ENCODE results near the gene RAD52.

Gene RAD52

DNA sequence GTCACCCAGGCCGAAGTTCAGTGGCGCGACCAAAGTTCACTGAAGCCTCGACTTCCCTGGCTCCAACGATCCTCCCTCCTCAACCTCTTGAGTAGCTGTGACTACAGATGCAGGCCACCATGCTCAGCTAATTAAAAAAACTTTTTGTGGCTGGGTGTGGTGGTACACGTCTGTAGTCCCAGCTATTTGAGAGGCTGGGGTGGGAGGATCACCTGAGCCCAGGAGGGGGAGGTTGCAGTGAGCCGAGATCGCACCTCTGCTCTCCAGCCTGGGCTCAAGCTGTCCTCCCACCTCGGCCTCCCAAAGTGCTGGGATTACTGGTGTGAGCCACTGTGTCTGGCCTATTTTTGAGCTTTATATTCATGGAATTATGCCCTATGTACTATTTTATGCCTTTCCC is 18.1 kb upstream of the RAD52 start:
- Histone ChIP-seq H3K27ac (ENCODE audit: low read length) (no peak overlapping the region), H3K27me3 (replicated peaks; ENCODE audit: insufficient read depth, low read length) (no peaks in the 10 kb centered on the region), H3K36me3 (replicated peaks; ENCODE audit: insufficient read depth, low read length) (no peaks in the 10 kb centered on the region), H3F3A (ENCODE audit: insufficient read depth, low read length) (no peaks in the 10 kb centered on the region), H3K9me3 (replicated peaks; ENCODE audit: insufficient read depth, low read length) (no peaks in the 10 kb centered on the region), H3K79me2 (ENCODE audit: low read length) (no peaks in the 10 kb centered on the region), H3K4me1 (ENCODE audit: low read length) (no peaks in the 10 kb centered on the region), H3K4me3 (ENCODE audit: low read length) (no peak overlapping the region), H3K9me2 (replicated peaks; ENCODE audit: insufficient read depth, low read length) (no peaks in the 10 kb centered on the region), H4K20me1 (ENCODE audit: insufficient read depth, low read length) (no peaks in the 10 kb centered on the region), H3K4me2 (ENCODE audit: low read depth, low read length) (no peak overlapping the region), H3K9ac (ENCODE audit: low read length) (no peak overlapping the region), H2AFZ (ENCODE audit: low read length) (no peak overlapping the region)
- DNase-seq, result no peak
- no peak for TF ChIP-seq EZH2 (optimal IDR thresholded peaks at IDR 0.05; ENCODE audit: low read depth, low read length)
- no peak for TF ChIP-seq EZH2phosphoT487 (IDR thresholded peaks at IDR 0.05; ENCODE audit: low read length)
- TF ChIP-seq, protein P1, sequence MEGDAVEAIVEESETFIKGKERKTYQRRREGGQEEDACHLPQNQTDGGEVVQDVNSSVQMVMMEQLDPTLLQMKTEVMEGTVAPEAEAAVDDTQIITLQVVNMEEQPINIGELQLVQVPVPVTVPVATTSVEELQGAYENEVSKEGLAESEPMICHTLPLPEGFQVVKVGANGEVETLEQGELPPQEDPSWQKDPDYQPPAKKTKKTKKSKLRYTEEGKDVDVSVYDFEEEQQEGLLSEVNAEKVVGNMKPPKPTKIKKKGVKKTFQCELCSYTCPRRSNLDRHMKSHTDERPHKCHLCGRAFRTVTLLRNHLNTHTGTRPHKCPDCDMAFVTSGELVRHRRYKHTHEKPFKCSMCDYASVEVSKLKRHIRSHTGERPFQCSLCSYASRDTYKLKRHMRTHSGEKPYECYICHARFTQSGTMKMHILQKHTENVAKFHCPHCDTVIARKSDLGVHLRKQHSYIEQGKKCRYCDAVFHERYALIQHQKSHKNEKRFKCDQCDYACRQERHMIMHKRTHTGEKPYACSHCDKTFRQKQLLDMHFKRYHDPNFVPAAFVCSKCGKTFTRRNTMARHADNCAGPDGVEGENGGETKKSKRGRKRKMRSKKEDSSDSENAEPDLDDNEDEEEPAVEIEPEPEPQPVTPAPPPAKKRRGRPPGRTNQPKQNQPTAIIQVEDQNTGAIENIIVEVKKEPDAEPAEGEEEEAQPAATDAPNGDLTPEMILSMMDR (IDR thresholded peaks at IDR 0.05; ENCODE audit: low read length), result no peak

DNA sequence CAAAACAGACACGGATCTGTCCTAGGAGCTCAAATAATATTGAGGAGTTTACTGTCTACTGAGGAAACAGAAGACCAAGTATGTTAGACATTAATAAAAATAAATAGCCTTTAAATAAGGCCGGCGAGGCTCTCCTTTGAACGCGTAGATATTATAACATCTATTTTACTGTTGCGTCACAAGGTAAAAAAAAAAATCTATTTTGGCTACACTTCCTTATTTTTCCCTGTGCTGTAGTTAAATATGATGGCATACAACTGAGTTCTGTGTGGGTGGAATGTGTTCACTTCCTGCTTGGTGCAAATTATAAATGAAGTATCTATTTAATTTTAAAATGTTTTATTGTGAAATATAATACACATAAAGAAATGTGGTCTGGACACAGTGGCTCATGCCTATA is 17.2 kb upstream of the RAD52 start:
- no peak overlapping the region for H3K9ac ChIP-seq (ENCODE audit: low read length)
- no peaks in the 10 kb centered on the region for H3F3A ChIP-seq (ENCODE audit: insufficient read depth, low read length)
- no peaks in the 10 kb centered on the region for H3K9me3 ChIP-seq (replicated peaks; ENCODE audit: insufficient read depth, low read length)
- H3K36me3 ChIP-seq (replicated peaks; ENCODE audit: insufficient read depth, low read length), result no peaks in the 10 kb centered on the region
- H3K27ac ChIP-seq (ENCODE audit: low read length), result no peak overlapping the region
- no peak overlapping the region for H2AFZ ChIP-seq (ENCODE audit: low read length)
- no peaks in the 10 kb centered on the region for H3K79me2 ChIP-seq (ENCODE audit: low read length)
- no peak for DNase-seq
- H3K4me2 ChIP-seq (ENCODE audit: low read depth, low read length), result no peak overlapping the region
- TF ChIP-seq EZH2phosphoT487 (IDR thresholded peaks at IDR 0.05; ENCODE audit: low read length), result no peak
- TF ChIP-seq, protein P1 (IDR thresholded peaks at IDR 0.05; ENCODE audit: low read length), result no peak
- TF ChIP-seq EZH2 (optimal IDR thresholded peaks at IDR 0.05; ENCODE audit: low read depth, low read length), result no peak
- no peaks in the 10 kb centered on the region for H3K9me2 ChIP-seq (replicated peaks; ENCODE audit: insufficient read depth, low read length)
- no peak overlapping the region for H3K4me3 ChIP-seq (ENCODE audit: low read length)
- H4K20me1 ChIP-seq (ENCODE audit: insufficient read depth, low read length), result no peaks in the 10 kb centered on the region
- H3K27me3 ChIP-seq (replicated peaks; ENCODE audit: insufficient read depth, low read length), result no peaks in the 10 kb centered on the region
- no peaks in the 10 kb centered on the region for H3K4me1 ChIP-seq (ENCODE audit: low read length)

DNA sequence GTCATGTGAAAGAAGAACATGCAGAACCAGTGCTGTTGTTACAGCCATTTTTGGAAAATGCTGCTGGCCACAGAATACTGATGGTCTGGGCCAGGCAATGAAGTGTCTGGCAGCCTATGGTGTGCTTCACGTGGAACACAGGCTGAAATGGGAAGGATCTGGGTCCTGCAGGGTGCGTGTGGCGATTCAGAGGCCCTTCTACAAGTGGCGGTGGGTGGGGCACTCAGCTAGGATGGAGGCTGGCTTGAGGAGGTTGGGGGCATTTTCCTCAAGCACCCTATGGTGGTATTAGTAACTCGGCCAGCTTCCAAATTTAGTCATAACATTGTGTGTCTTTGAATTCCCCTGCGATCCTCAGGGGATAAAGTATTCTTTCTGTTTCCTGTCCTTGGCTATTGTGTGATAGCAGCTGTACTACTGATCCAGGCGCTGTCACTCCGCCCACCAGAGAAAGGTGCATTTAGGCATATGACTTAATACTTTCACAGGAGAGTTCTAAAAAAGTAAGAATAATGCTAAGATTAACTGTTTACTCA is 9.2 kb upstream of the RAD52 start:
- Histone ChIP-seq H3K9me2 (replicated peaks; ENCODE audit: insufficient read depth, low read length) (no peaks in the 10 kb centered on the region), H3K9me3 (replicated peaks; ENCODE audit: insufficient read depth, low read length) (no peaks in the 10 kb centered on the region), H3K9ac (ENCODE audit: low read length) (no peak overlapping the region), H3K4me1 (ENCODE audit: low read length) (no peaks in the 10 kb centered on the region), H3K79me2 (ENCODE audit: low read length) (no peaks in the 10 kb centered on the region), H2AFZ (ENCODE audit: low read length) (no peak overlapping the region), H4K20me1 (ENCODE audit: insufficient read depth, low read length) (no peaks in the 10 kb centered on the region), H3F3A (ENCODE audit: insufficient read depth, low read length) (no peaks in the 10 kb centered on the region), H3K4me3 (ENCODE audit: low read length) (no peak overlapping the region), H3K27ac (ENCODE audit: low read length) (no peak overlapping the region), H3K36me3 (replicated peaks; ENCODE audit: insufficient read depth, low read length) (no peaks in the 10 kb centered on the region), H3K27me3 (replicated peaks; ENCODE audit: insufficient read depth, low read length) (no peaks in the 10 kb centered on the region), H3K4me2 (ENCODE audit: low read depth, low read length) (no peak overlapping the region)
- TF ChIP-seq, protein P1 (IDR thresholded peaks at IDR 0.05; ENCODE audit: low read length), result no peak
- TF ChIP-seq EZH2phosphoT487 (IDR thresholded peaks at IDR 0.05; ENCODE audit: low read length), result no peak
- TF ChIP-seq EZH2 (optimal IDR thresholded peaks at IDR 0.05; ENCODE audit: low read depth, low read length), result no peak
- no peak for DNase-seq
